IPS-15b (cell line): Measurements from ENCODE around the gene LDB3.

ENCODE experiments used
- H3K27me3 ChIP-seq: one replicate; pipeline ENCODE4 v1.6.1; 2013; ENCODE audit warnings: low read length; ENCODE audit not compliant: control insufficient read depth, insufficient read depth
- H3K36me3 ChIP-seq: one replicate; pipeline ENCODE4 v1.6.1; 2013; ENCODE audit warnings: low read length; ENCODE audit not compliant: control insufficient read depth, insufficient read depth
- H3K4me1 ChIP-seq: one replicate; pipeline ENCODE4 v1.6.1; 2013; ENCODE audit warnings: mild to moderate bottlenecking, low read length; ENCODE audit not compliant: control insufficient read depth, insufficient read depth
- H3K4me3 ChIP-seq: one replicate; pipeline ENCODE4 v1.5.1; 2013; ENCODE audit warnings: low read depth, low read length
- H3K9ac ChIP-seq: one replicate; pipeline ENCODE4 v1.6.1; 2013; ENCODE audit warnings: low read depth, mild to moderate bottlenecking, low read length
- H3K9me3 ChIP-seq: one replicate; pipeline ENCODE4 v1.6.1; 2013; ENCODE audit warnings: mild to moderate bottlenecking, low read length; ENCODE audit not compliant: control insufficient read depth, insufficient read depth

The LDB3 gene

GRCh38 chr10:86659721-86660453 lies 8.4 kb upstream of the LDB3 start:
- no peaks in the 10 kb centered on the region for H3K27me3 ChIP-seq
- H3K4me3 ChIP-seq = no peak overlapping the region
- no peak overlapping the region for H3K9ac ChIP-seq
- no peaks in the 10 kb centered on the region for H3K9me3 ChIP-seq
- no peaks in the 10 kb centered on the region for H3K4me1 ChIP-seq
- no peaks in the 10 kb centered on the region for H3K36me3 ChIP-seq

- Histone ChIP-seq H3K36me3 (no peaks in the 10 kb centered on the region), H3K4me1 (no peaks in the 10 kb centered on the region), H3K27me3 (no peaks in the 10 kb centered on the region), H3K9ac (peak overlapping the region; percentile 47), H3K4me3 (no peak overlapping the region), H3K9me3 (no peaks in the 10 kb centered on the region)
Measured at GRCh38 chr10:86661161-86662025, 6.9 kb upstream of the LDB3 start.

GRCh38 chr10:86662186-86663045 lies 5.9 kb upstream of the LDB3 start:
- no peaks in the 10 kb centered on the region for H3K4me1 ChIP-seq
- H3K36me3 ChIP-seq = no peaks in the 10 kb centered on the region
- H3K27me3 ChIP-seq = no peaks in the 10 kb centered on the region
- no peak overlapping the region for H3K9ac ChIP-seq
- no peak overlapping the region for H3K4me3 ChIP-seq
- H3K9me3 ChIP-seq = no peaks in the 10 kb centered on the region

- Histone ChIP-seq H3K9me3 (no peaks in the 10 kb centered on the region), H3K36me3 (no peaks in the 10 kb centered on the region), H3K27me3 (no peaks in the 10 kb centered on the region), H3K9ac (no peak overlapping the region), H3K4me1 (no peaks in the 10 kb centered on the region), H3K4me3 (no peak overlapping the region)
Measured at GRCh38 chr10:86663046-86663345, 5.3 kb upstream of the LDB3 start.

GRCh38 chr10:86663576-86664339 lies 4.6 kb upstream of the LDB3 start:
- Histone ChIP-seq H3K4me1 (no peaks in the 10 kb centered on the region), H3K27me3 (no peaks in the 10 kb centered on the region), H3K9me3 (no peaks in the 10 kb centered on the region), H3K4me3 (no peak overlapping the region), H3K9ac (no peak overlapping the region), H3K36me3 (no peaks in the 10 kb centered on the region)

GRCh38 chr10:86664341-86665217 lies 3.7 kb upstream of the LDB3 start:
- Histone ChIP-seq H3K27me3 (no peaks in the 10 kb centered on the region), H3K9ac (no peak overlapping the region), H3K4me3 (no peak overlapping the region), H3K9me3 (no peaks in the 10 kb centered on the region), H3K4me1 (no peaks in the 10 kb centered on the region), H3K36me3 (no peaks in the 10 kb centered on the region)

- Histone ChIP-seq H3K9ac (no peak overlapping the region), H3K9me3 (no peaks in the 10 kb centered on the region), H3K36me3 (no peaks in the 10 kb centered on the region), H3K4me3 (no peak overlapping the region), H3K27me3 (no peaks in the 10 kb centered on the region), H3K4me1 (no peaks in the 10 kb centered on the region)
Measured at GRCh38 chr10:86665218-86665607, 3.1 kb upstream of the LDB3 start.

- Histone ChIP-seq H3K9ac (peak overlapping the region; percentile 1), H3K36me3 (no peaks in the 10 kb centered on the region), H3K4me3 (no peak overlapping the region)
Measured at GRCh38 chr10:86665868-86666267, 2.4 kb upstream of the LDB3 start.

GRCh38 chr10:86666538-86666937 lies 1.8 kb upstream of the LDB3 start:
- H3K4me1 ChIP-seq = no peaks in the 10 kb centered on the region
- no peak overlapping the region for H3K4me3 ChIP-seq
- no peaks in the 10 kb centered on the region for H3K27me3 ChIP-seq
- H3K36me3 ChIP-seq = no peaks in the 10 kb centered on the region
- H3K9ac ChIP-seq = no peak overlapping the region
- H3K9me3 ChIP-seq = no peaks in the 10 kb centered on the region

More at GRCh38 chr10:86665868-86666267, 2.4 kb upstream of the LDB3 start:
- Histone ChIP-seq H3K9me3 (no peaks in the 10 kb centered on the region), H3K4me1 (no peaks in the 10 kb centered on the region), H3K27me3 (no peaks in the 10 kb centered on the region)

- Histone ChIP-seq H3K9ac (no peak overlapping the region), H3K4me1 (no peaks in the 10 kb centered on the region)
Measured at GRCh38 chr10:86667421-86668181, 710 bp upstream of the LDB3 start.

More at GRCh38 chr10:86667421-86668181, 710 bp upstream of the LDB3 start:
- no peaks in the 10 kb centered on the region for H3K27me3 ChIP-seq
- H3K36me3 ChIP-seq = no peaks in the 10 kb centered on the region
- H3K9me3 ChIP-seq = no peaks in the 10 kb centered on the region
- H3K4me3 ChIP-seq = no peak overlapping the region
